ENCODE measurements around the gene POLR2H. TPM values are rescaled to one million over a fixed set of nuclear protein-coding genes. Genes with fewer than 3 reads are reported as not detected.

POLR2H gene
- polyA plus RNA-seq, 5 donors: 80.2 to 98.2 (median 89.6) TPM

DNA sequence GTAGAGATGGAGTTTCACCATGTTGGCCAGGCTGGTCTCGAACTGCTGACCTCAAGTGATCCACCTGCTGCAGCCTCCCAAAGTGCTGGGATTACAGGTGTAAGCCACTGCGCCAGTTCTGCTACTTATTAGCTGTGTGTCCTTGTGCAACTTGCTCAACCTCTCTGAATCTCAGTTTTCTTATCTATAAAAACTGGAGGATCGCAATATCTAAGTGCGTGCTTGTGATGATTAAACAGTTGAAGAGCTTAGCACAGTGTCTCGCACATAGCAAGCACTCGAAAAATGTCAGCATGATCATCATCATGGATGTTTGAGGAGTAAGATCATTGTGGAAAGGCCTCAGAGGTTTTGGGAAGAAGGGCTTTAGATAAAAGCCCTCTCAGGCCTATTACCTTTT is 10.9 kb upstream of the POLR2H start:
- no peak for DNase-seq

- no peak for DNase-seq
Observed at GRCh38 chr3:184351511-184352148, 9.9 kb upstream of the POLR2H start.

GRCh38 chr3:184352149-184352785 is 9.2 kb upstream of the POLR2H start:
- no peak for DNase-seq

DNA sequence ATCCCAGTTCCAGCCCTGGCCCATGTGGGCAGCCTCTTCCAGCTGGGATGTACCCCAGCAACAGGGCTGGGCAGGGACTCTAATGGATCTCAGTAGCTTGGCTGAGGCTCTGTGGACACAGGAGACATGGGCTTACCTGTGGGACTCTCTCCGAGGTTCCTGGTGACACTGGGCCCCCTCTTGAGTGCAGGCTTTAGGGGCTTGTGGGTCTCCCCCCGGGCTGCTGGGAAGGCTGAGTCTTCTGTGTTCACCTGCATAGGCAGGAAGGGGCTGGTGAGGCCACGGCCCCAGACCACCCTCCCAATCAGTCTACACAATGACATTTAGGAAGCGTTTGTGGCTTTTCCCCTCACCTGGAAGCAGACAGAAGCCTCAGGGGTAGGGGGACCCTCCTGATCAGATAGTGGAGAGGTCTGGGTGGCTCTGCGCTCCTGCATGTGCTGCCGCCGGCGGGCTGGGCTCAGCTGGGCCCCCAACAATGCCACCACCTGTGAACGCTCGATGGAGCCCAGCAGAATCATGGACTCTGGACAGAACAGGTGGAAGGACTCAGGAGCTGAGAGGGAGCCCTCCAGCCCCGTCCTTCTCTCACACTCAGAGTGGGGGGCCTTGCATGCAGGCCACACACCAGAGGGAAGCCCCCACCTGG is 8.5 kb upstream of the POLR2H start:
- no peak for DNase-seq

- DNase-seq: no peak
Observed at GRCh38 chr3:184353546-184353941, 8.0 kb upstream of the POLR2H start.

GRCh38 chr3:184354121-184354728 is 7.3 kb upstream of the POLR2H start:
- no peak for DNase-seq

GRCh38 chr3:184354754-184355153 is 6.8 kb upstream of the POLR2H start:
- DNase-seq: no peak

DNA sequence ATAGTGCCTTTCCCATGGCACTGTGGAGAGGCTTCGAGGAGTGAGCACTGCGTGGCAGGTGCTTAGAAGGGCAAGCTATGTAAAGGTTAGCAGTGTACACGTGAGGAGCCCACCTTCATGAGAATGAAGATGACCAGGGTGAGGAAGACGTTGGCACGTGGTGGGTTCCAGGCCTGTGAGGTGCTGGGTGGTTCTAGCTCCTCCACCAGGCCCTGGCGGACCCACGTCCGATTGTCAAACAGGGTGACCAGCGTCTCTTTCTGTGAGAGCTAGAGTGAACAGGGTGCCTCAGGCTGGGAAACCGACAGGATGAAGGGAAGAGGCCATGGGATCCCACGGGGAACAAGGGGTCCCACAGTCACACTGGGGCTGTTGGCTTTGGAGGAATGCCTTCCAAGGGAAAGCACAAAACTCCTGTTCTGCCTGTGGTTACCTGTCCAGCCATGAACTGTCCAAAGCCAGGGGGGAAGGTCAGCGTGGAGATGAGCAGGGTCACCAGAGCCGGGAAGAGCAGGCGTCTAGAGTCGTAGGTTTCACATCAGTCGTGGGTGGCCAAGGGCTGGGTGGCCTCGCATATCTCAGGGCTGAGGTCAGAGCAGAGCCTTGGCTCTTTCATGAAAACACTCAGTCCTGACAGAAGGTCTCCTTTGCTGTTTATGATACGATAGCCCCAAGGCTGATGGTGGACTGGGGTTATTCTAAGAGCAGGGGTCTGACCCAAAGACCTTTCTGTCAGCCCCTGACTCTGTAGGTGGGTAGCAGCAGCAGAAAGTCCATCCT is 6.1 kb upstream of the POLR2H start:
- DNase-seq: no peak

- no peak for DNase-seq
Observed at GRCh38 chr3:184357248-184358123, 4.0 kb upstream of the POLR2H start.

DNA sequence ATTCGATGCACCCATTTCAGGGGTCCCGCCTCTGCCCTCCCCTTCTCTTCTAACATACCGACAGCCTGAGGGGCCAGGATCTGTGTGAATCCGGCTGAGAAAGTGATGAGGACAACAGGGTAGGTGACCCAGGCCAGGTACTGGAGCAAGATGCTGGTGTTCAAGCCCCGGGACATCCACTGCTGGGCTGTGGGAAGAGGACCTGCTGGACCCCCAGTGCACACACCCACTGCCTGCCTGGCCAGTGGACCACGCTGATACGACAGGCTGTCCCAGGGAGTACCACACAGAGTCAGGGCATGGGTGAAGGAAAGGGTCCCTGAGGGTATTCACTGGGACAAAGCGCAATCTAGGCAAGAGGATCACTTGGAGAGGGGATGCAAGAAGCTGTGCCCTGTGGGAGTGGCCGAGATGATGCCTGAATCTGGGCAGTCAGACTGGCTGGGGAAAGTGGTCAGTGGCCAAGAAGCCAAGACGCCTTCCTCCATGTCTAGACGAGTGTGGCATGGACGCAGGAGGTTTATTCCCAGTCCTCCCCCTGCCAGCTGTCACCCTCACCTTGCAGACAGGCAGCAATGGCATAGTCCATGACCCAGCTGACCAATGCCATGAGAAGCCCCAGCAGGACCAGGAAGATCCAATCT is 3.3 kb upstream of the POLR2H start:
- no peak for DNase-seq

GRCh38 chr3:184358921-184359350 is 2.6 kb upstream of the POLR2H start:
- no peak for DNase-seq

DNA sequence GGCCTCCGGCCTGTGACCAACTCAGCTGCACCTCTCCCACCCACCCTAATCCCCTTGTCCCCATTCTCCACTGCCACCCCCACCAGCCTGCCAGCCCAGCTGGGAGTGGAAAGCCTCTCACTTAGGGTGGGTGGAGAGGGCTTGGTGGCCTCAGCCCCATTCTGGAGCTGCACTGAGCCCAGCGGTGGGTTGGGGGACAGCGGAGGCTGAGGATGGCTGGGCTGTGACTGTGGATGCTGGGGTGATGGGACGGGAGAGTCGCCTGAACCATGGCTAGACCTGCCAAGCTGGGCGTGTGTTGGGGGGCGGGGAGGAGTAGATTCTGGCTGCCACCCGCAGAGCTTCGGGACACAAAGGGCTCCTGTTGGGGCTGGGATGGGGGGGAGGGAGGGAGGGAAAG is 1.9 kb upstream of the POLR2H start:
- no peak for DNase-seq

GRCh38 chr3:184360070-184360928 is 1.2 kb upstream of the POLR2H start:
- DNase-seq: no peak

DNA sequence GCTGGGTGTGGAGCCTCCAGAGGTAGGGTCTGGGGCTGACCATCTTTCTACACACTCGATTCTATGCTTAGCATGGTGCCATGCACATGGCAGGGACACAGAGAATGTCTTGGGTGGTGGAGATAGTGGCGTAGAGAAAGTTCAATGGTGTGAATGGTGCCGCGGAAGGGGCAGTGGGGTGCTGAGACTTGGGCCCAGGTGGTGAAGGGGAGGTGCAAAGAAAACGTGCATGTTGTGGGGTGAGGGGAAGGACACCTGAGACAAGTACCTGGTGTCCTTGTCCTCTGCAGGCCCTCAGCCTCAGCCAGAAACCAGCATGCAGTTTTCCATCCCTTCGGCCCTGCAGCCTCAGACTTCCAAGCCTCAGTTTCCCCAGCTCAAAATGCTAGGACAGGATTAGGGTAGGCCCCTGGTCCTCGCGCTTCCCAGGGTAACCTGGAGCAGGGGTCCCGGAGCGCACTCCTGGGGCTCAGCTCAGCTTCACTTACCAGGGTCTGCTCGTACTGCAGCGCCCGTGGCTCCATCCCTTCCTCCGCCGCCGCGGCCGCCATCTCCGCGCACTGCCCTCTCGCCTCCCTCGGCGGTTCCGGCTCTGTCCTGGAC is 480 bp upstream of the POLR2H start:
- no peak for DNase-seq

- no peak for DNase-seq
Observed at GRCh38 chr3:184361932-184362667, 590 bp downstream of the POLR2H start.

- peak; percentile 96 to 97 for DNase-seq
Observed at GRCh38 chr3:184362668-184363546, 1.4 kb downstream of the POLR2H start.

- DNase-seq: no peak
Observed at GRCh38 chr3:184366619-184367289, 5.2 kb downstream of the POLR2H start.

Data from right lung (tissue), 5 donors.